ENCODE data around the gene SORL1. TPM values are rescaled to one million over a fixed set of nuclear protein-coding genes. Genes with fewer than 3 reads are reported as not detected.

Gene SORL1
- total RNA-seq, 2 donors from 2014 or later = 66.1 to 121 TPM

- H3K27me3 ChIP-seq = no peaks in the 10 kb centered on the region
- no peaks in the 10 kb centered on the region for H3K4me1 ChIP-seq
- no peak for DNase-seq
- H3K36me3 ChIP-seq = no peaks in the 10 kb centered on the region
- intact Hi-C loops (cut with DNase I) = no loop called here
- no peak overlapping the region for H3K27ac ChIP-seq
- no peak overlapping the region for H3K9ac ChIP-seq (ENCODE audit: low read depth in 2 of 2, low read length in 2 of 2)
- no peak overlapping the region for H3K4me3 ChIP-seq
- H3K9me3 ChIP-seq = no peaks in the 10 kb centered on the region
- TF ChIP-seq, protein P1, sequence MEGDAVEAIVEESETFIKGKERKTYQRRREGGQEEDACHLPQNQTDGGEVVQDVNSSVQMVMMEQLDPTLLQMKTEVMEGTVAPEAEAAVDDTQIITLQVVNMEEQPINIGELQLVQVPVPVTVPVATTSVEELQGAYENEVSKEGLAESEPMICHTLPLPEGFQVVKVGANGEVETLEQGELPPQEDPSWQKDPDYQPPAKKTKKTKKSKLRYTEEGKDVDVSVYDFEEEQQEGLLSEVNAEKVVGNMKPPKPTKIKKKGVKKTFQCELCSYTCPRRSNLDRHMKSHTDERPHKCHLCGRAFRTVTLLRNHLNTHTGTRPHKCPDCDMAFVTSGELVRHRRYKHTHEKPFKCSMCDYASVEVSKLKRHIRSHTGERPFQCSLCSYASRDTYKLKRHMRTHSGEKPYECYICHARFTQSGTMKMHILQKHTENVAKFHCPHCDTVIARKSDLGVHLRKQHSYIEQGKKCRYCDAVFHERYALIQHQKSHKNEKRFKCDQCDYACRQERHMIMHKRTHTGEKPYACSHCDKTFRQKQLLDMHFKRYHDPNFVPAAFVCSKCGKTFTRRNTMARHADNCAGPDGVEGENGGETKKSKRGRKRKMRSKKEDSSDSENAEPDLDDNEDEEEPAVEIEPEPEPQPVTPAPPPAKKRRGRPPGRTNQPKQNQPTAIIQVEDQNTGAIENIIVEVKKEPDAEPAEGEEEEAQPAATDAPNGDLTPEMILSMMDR (IDR thresholded peaks at IDR 0.05) = no peak
Observed at GRCh38 chr11:121570453-121570852, 118.3 kb downstream of the SORL1 start.

- DNase-seq = no peak
- TF ChIP-seq, protein P1 (IDR thresholded peaks at IDR 0.05) = no peak
- no peaks in the 10 kb centered on the region for H3K36me3 ChIP-seq
Observed at GRCh38 chr11:121571506-121571905, 119.4 kb downstream of the SORL1 start.

DNA sequence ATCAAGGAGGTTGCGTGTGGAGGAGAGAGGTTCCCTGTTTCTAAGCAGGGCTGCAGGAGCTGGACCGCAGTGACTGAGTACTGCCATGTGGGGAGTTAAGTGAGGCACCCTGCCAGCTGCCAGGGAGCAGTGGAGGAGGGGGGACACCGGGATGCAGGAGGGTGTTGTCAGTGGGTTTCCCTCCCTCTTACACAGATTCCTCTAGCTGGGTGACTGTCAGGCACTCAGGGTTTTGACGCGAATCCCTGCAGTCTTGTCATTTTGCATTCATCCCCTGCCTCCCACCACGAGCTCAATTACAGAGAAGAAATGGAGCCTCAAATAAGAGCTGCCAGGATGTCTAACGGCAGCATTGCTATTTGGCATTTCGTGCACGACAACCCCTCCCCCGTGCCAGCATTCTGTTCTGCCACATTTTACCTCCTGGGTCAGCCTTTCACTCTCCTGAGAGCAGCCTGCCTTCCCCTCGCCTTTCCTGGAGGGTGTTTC, 120.5 kb downstream of the SORL1 start:
- Histone ChIP-seq H3K4me3 (no peak overlapping the region), H3K36me3 (no peaks in the 10 kb centered on the region), H3K9ac (ENCODE audit: low read depth in 2 of 2, low read length in 2 of 2) (no peak overlapping the region), H3K9me3 (no peaks in the 10 kb centered on the region), H3K4me1 (no peaks in the 10 kb centered on the region), H3K27me3 (no peaks in the 10 kb centered on the region), H3K27ac (no peak overlapping the region)
- DNase-seq = no peak
- TF ChIP-seq, protein P1 (IDR thresholded peaks at IDR 0.05) = no peak
- intact Hi-C loops (cut with DNase I) = no loop called here

More at GRCh38 chr11:121571506-121571905, 119.4 kb downstream of the SORL1 start:
- Histone ChIP-seq H3K4me3 (no peak overlapping the region), H3K9ac (ENCODE audit: low read depth in 2 of 2, low read length in 2 of 2) (no peak overlapping the region), H3K9me3 (no peaks in the 10 kb centered on the region), H3K27me3 (no peaks in the 10 kb centered on the region), H3K4me1 (no peaks in the 10 kb centered on the region), H3K27ac (no peak overlapping the region)
- intact Hi-C loops (cut with DNase I) = no loop called here

GRCh38 chr11:121574801-121575200, 122.7 kb downstream of the SORL1 start:
- Histone ChIP-seq H3K36me3 (no peaks in the 10 kb centered on the region), H3K27me3 (no peaks in the 10 kb centered on the region), H3K9me3 (no peaks in the 10 kb centered on the region), H3K9ac (ENCODE audit: low read depth in 2 of 2, low read length in 2 of 2) (no peak overlapping the region), H3K4me1 (no peaks in the 10 kb centered on the region), H3K27ac (no peak overlapping the region), H3K4me3 (no peak overlapping the region)
- intact Hi-C loops (cut with DNase I) = no loop called here
- TF ChIP-seq, protein P1 (IDR thresholded peaks at IDR 0.05) = no peak
- no peak for DNase-seq

DNA sequence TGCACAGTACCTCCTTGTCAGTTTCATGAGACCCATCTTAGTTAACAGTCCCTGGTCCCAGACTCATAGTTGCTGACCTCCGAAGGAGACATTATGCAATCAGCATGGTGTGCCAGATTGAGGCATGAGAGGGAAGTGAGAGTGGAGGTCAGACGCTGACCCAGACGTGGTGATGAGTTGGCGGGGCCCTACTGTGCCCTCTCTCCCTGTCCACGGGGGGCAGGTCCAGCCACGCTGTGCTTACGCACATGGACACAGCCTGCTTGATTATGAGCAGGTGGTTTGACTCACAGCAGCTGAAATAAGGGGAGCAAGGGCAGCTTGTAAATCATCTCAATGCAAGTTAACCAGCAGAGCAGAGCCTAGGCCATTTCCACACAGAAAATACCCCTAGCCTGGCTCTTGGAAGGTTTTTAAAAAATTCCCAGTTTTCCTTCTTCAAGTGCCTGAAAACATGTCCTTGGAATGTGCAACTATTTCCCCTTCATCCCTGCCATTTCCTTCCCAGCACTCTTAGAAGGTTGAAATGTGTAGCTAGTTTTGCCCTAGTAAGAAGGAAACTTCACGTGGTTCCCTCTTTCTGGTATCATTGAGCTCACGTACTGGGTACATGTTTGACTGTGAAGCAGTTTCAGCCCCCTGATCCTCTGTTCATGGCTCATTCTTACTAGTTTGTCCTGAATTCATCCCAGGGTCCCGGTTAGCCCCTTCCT, 123.3 kb downstream of the SORL1 start:
- peak; percentile 33 for DNase-seq
- H3K9me3 ChIP-seq = no peaks in the 10 kb centered on the region
- no peak overlapping the region for H3K9ac ChIP-seq (ENCODE audit: low read depth in 2 of 2, low read length in 2 of 2)
- H3K36me3 ChIP-seq = no peaks in the 10 kb centered on the region
- H3K4me1 ChIP-seq = no peaks in the 10 kb centered on the region
- intact Hi-C loops (cut with DNase I) = no loop called here
- H3K27me3 ChIP-seq = no peaks in the 10 kb centered on the region
- H3K4me3 ChIP-seq = no peak overlapping the region
- H3K27ac ChIP-seq = no peak overlapping the region
- TF ChIP-seq, protein P1 (IDR thresholded peaks at IDR 0.05) = no peak

Measured in colonic mucosa (tissue), 4 donors.